ENCODE measurements around the gene GNL1.

DNA sequence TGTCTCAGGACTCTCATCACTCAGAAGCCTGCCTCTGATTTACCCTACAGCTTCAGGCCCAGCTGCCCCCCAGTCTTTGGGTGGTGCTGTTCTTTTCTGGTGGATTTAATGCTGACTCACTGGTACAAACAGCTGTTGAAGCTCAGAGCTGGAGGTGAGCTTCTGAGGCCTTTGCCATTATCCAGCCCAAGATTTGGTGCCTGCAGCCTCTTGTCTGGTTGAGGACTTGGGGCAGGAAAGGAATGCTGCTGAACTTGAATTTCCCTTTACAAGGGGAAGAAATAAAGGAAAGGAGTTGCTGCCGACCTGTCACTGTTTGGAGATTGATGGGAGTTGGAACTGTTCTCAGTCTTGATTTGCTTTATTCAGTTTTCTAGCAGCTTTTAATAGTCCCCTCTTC lies 34.7 kb upstream of the GNL1 start:
- TF ChIP-seq POLR2A (IDR thresholded peaks at IDR 0.05; ENCODE audit: low read depth, low read length) (no peak), POLR2AphosphoS5 (IDR thresholded peaks at IDR 0.05; ENCODE audit: low read depth, low read length) (no peak), TAF1 (IDR thresholded peaks at IDR 0.05; ENCODE audit: borderline replicate concordance, low read depth, low read length) (no peak)

Measured in GM12892 (cell line).